Endothelial cell of umbilical vein (primary cell): ENCODE measurements around the gene TNFSF9. TPM values are rescaled to one million over a fixed set of nuclear protein-coding genes. Genes with fewer than 3 reads are reported as not detected.

ENCODE experiments used
- BruUV-seq: library from RNA; stranded (reverse); fragments of 400-500 nt; replicated peaks from 2 replicates; lab custom pipeline; 2021; lab: Mats Ljungman, UMichigan
- CTCF ChIA-PET: fragments of 300-600, 350-600 bp; sonication (Branson Sonifier 250); formaldehyde crosslinking; loops from one replicate; lab custom pipeline; 2021; ENCODE audit warnings: antibody characterized with exemption, inconsistent platforms; lab: Charles Lee
- POLR2A ChIA-PET: fragments of 300-600, 350-600 bp; sonication (Branson Sonifier 250); formaldehyde crosslinking; loops from one replicate; lab custom pipeline; 2021; ENCODE audit warnings: antibody characterized with exemption, inconsistent platforms; lab: Charles Lee
- DNase-seq: peaks from one replicate; pipeline ENCODE4 v3.0.0-alpha.2; 2011; ENCODE audit warnings: low read depth, low spot score
- FAIRE-seq: peaks from 2 replicates; lab custom pipeline; 2011; peaks lifted over from hg19 to GRCh38; lab: Jason Lieb, UNC
- H2AFZ ChIP-seq: 2 replicates; pipeline ENCODE4 v1.6.0; 2012; ENCODE audit warnings: low read depth, low read length, control low read depth, inconsistent platforms
- H3K27ac ChIP-seq: 2 replicates; pipeline ENCODE4 v1.5.1; 2011; ENCODE audit warnings: low read depth, mild to moderate bottlenecking, control low read depth, low read length, moderate library complexity; ENCODE audit not compliant: insufficient read depth
- H3K27me3 ChIP-seq, 2 experiments: 2 replicates each; pipeline versions ENCODE4 v1.6.0 to v1.6.1; 2011; ENCODE audit warnings: low read length in 2 of 2, mixed read lengths in 1 of 2; ENCODE audit not compliant: control insufficient read depth in 2 of 2, insufficient read depth in 2 of 2
- H3K36me3 ChIP-seq, 2 experiments: 2 replicates in 1 of 2; 3 replicates in 1 of 2; pipeline ENCODE4 v1.5.1; 2011; ENCODE audit warnings: low read length in 2 of 2, mild to moderate bottlenecking in 1 of 2, moderate library complexity in 1 of 2; ENCODE audit not compliant: control insufficient read depth in 2 of 2, insufficient read depth in 2 of 2; ENCODE audit errors: extremely low read depth in 1 of 2
- H3K4me1 ChIP-seq: 3 replicates; pipeline ENCODE4 v1.5.1; 2011; ENCODE audit warnings: mild to moderate bottlenecking, low read length; ENCODE audit not compliant: control insufficient read depth, insufficient read depth; ENCODE audit errors: extremely low read depth
- H3K4me2 ChIP-seq: 2 replicates; pipeline ENCODE4 v1.6.1; 2011; ENCODE audit warnings: low read length, control low read depth, mixed read lengths; ENCODE audit not compliant: insufficient read depth
- H3K4me3 ChIP-seq, 3 experiments: fragments of 200-600 bp in 1 of 3; sonication (generic), shearing (Covaris generic) in 1 of 3; replicated peaks in 1 of 3; 2 replicates each; pipeline ENCODE4 v1.5.1; 2011 to 2016; ENCODE audit warnings: control low read depth in 3 of 3, low read length in 3 of 3, mild to moderate bottlenecking in 2 of 3, inconsistent platforms in 1 of 3, low read depth in 1 of 3, moderate library complexity in 1 of 3; ENCODE audit not compliant: insufficient read depth in 1 of 3
- H3K79me2 ChIP-seq: 2 replicates; pipeline ENCODE4 v1.6.0; 2012; ENCODE audit warnings: low read length, inconsistent platforms; ENCODE audit not compliant: control insufficient read depth, insufficient read depth
- H3K9ac ChIP-seq: replicated peaks from 2 replicates; pipeline ENCODE3; 2011; ENCODE audit warnings: low read length, control low read depth; ENCODE audit not compliant: insufficient read depth; ENCODE audit errors: extremely low read depth
- H3K9me1 ChIP-seq: replicated peaks from 3 replicates; pipeline ENCODE4 v1.6.0; 2011; ENCODE audit warnings: mild to moderate bottlenecking, low read length; ENCODE audit not compliant: control insufficient read depth, insufficient read depth; ENCODE audit errors: extremely low read depth
- H3K9me3 ChIP-seq: replicated peaks from 2 replicates; pipeline ENCODE4 v1.5.1; 2012; ENCODE audit warnings: low read length, inconsistent platforms; ENCODE audit not compliant: control insufficient read depth, insufficient read depth
- H4K20me1 ChIP-seq: replicated peaks from 2 replicates; pipeline ENCODE3; 2011; ENCODE audit warnings: mild to moderate bottlenecking, low read length; ENCODE audit not compliant: control insufficient read depth, insufficient read depth; ENCODE audit errors: extremely low read depth
- CTCF ChIP-seq, 2 donors: IDR thresholded peaks; 1 replicate in 1 of 2; 2 replicates in 1 of 2; pipeline ENCODE4 v1.5.1; 2011; ENCODE audit warnings: low read length in 2 of 2, mild to moderate bottlenecking in 2 of 2, moderate library complexity in 2 of 2, control low read depth in 1 of 2, inconsistent platforms in 1 of 2, low read depth in 1 of 2; ENCODE audit not compliant: insufficient read depth in 1 of 2; ENCODE audit errors: extremely low read depth in 1 of 2
- JUN ChIP-seq: IDR thresholded peaks from 2 replicates; pipeline ENCODE4 v1.6.1; 2011; ENCODE audit warnings: borderline replicate concordance, low read depth; ENCODE audit not compliant: insufficient read length, insufficient read depth
- MYC ChIP-seq: IDR thresholded peaks from one replicate; pipeline ENCODE4 v1.6.1; 2011; ENCODE audit warnings: mild to moderate bottlenecking, low read depth, low read length
- POLR2AphosphoS5 ChIP-seq: IDR thresholded peaks from 2 replicates; pipeline ENCODE4 v1.6.1; 2012; ENCODE audit warnings: low read depth, mild to moderate bottlenecking, control low read depth, low read length, moderate library complexity; ENCODE audit not compliant: insufficient read depth
- dilution Hi-C: fragments of 300-500 bp; cut with MboI; formaldehyde crosslinking; loops from one replicate; pipeline ENCODE4 v1.15.0; 2019; ENCODE audit warnings: low sequenced_read_pairs; ENCODE audit not compliant: extremely low pct_ligation_motif_present
- intact Hi-C: fragments of 100-400 bp; cut with micrococcal nuclease; formaldehyde crosslinking; loops from one replicate; pipeline ENCODE4 v1.10.0; 2022
- polyA plus RNA-seq, 4 experiments: library from polyadenylated mRNA; depleted of rRNA in 3 of 4; stranded (reverse) in 3 of 4; unstranded in 1 of 4; fragments of >200 nt; gene quantifications; 2 replicates each; pipeline versions ENCODE4 v1.2.1 to v1.2.3, GENCODE V29; 2011 to 2012; ENCODE audit warnings: missing spikeins in 1 of 4
- total RNA-seq: library from RNA; stranded (reverse); gene quantifications from 2 replicates; pipeline ENCODE4 v1.2.3, GENCODE V29; 2021

TNFSF9 gene
- total and polyA plus RNA-seq, 2 donors (not counting 3 experiments of a cell fraction or from before 2014, with no cell fraction given): 0.52 to 0.53 TPM

- peak; percentile 97 for DNase-seq
- TF ChIP-seq POLR2AphosphoS5 (peak; percentile 18), MYC (no peak)
- dilution Hi-C loops (no loop called here), intact Hi-C loops (loop anchor here (1.0 kb wide), 6 partner anchors 14 to 390 kb away; no protein-coding TSS in a partner anchor)
- ChIA-PET POLR2A (interaction anchor here (1.1 to 1.6 kb wide), 3 partner anchors 14 to 117 kb away, joined by 4 to 10 read pairs (median 5); partner anchors contain the start of genes KHSRP and TNFSF9), CTCF (interaction anchor here (0.6 to 7.3 kb wide), 41 partner anchors 9 to 350 kb away, joined by 3 to 100 read pairs (median 4); partner anchors contain the start of genes DENND1C, GPR108, KHSRP and SLC25A23)
- Histone ChIP-seq H3K4me1 (peaks cover 4% of the 10 kb centered on the region), H3K9me3 (no peaks in the 10 kb centered on the region), H3K27ac (peak overlapping the region; percentile 14), H3K36me3 (no peaks in the 10 kb centered on the region), H3K4me2 (peak overlapping the region; percentile 60), H3K4me3 (peak overlapping the region; percentile 14 to 53 (median 41)), H4K20me1 (no peaks in the 10 kb centered on the region), H3K79me2 (no peaks in the 10 kb centered on the region), H3K27me3 (no peaks in the 10 kb centered on the region), H2AFZ (peak overlapping the region; percentile 90), H3K9ac (peak overlapping the region; percentile 36), H3K9me1 (no peaks in the 10 kb centered on the region)
- BruUV-seq: no TSS peak
- peak; percentile 94 for FAIRE-seq
These were observed 14.7 kb upstream of the TNFSF9 start for GRCh38 chr19:6516018-6516658.

DNA sequence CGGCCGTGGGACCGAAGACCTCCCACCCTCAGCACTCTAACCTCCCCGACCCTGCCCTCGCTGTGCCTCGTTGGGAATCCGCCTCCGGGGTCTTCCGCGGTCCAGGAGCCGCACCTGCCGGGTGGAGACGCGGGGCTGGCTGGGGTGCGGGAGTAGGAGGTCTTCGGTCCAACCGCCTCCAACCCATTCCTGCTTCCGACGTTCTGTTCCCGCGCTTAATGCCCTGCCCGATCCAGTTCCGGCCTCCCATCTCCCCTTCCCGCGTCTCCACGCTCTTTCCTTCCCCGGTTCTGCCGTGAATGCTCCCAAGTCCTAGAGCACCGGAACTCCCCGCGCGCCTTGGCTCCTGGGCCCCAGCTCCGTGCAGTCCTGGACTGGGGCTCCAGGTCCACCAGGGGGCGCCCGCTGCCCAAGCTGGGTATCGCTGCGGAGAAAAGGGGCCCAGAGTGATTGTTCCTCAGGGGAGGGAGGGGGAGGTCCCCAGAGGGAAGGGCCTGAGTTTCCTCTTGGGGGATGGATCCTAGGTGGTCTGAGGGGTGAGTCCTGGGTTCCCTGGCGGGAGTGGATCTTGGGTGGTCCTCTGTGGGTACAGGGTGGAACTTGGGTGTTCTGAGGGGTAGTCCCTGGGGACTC lies 14.1 kb upstream of the TNFSF9 start:
- ChIA-PET POLR2A (interaction anchor here (0.7 to 1.6 kb wide), 4 partner anchors 7 to 117 kb away, joined by 4 to 10 read pairs (median 6); partner anchors contain the start of genes KHSRP and TNFSF9), CTCF (interaction anchor here (0.6 to 7.3 kb wide), 41 partner anchors 8 to 349 kb away, joined by 3 to 100 read pairs (median 4); partner anchors contain the start of genes DENND1C, GPR108, KHSRP and SLC25A23)
- Histone ChIP-seq H3K4me3 (peak overlapping the region; percentile 14 to 53 (median 41)), H3K27ac (peak overlapping the region; percentile 14), H3K9me3 (no peaks in the 10 kb centered on the region), H3K27me3 (no peaks in the 10 kb centered on the region), H4K20me1 (no peaks in the 10 kb centered on the region), H2AFZ (peak overlapping the region; percentile 90), H3K36me3 (no peaks in the 10 kb centered on the region), H3K4me1 (peaks cover 4% of the 10 kb centered on the region), H3K9ac (peak overlapping the region; percentile 36), H3K79me2 (no peaks in the 10 kb centered on the region), H3K4me2 (peak overlapping the region; percentile 60), H3K9me1 (no peaks in the 10 kb centered on the region)
- DNase-seq (peak; percentile 74), FAIRE-seq (peak; percentile 77)
- dilution Hi-C loops: no loop called here
- BruUV-seq: no TSS peak
- TF ChIP-seq JUN: no peak
- TF ChIP-seq CTCF (IDR thresholded peaks at IDR 0.05; ENCODE audit: extremely low read depth in 1 of 2, insufficient read depth in 1 of 2, low read depth in 1 of 2, low read length in 2 of 2): peak; percentile 97
- intact Hi-C loops: loop anchor here (1.0 kb wide), 7 partner anchors 14 to 390 kb away; no protein-coding TSS in a partner anchor
